ENCODE measurements around the gene MYO1E. TPM values are rescaled to one million over a fixed set of nuclear protein-coding genes. Genes with fewer than 3 reads are reported as not detected.

MYO1E gene
- total and polyA plus RNA-seq, 2 of the 8 experiments (the other 6 are each of a cell fraction or from before 2014, with no cell fraction given) = 19.6 to 142 TPM

GRCh38 chr15:59199626-59200465, 172.8 kb downstream of the MYO1E start (continued):
- no peak for TF ChIP-seq SP2 (IDR thresholded peaks at IDR 0.05; ENCODE audit: low read length)
- no peak for TF ChIP-seq TBP (IDR thresholded peaks at IDR 0.05; ENCODE audit: low read depth, low read length)
- TF ChIP-seq CBX5 (IDR thresholded peaks at IDR 0.05; ENCODE audit: low read depth, low read length) = no peak
- no peak for TF ChIP-seq YY1 (IDR thresholded peaks at IDR 0.05; ENCODE audit: low read depth, low read length)
